Karpas-422 (cell line): ENCODE measurements around the gene CCAR1. TPM values are rescaled to one million over a fixed set of nuclear protein-coding genes. Genes with fewer than 3 reads are reported as not detected.
"Not testable (repeated sequence)": the region's sequence is repeated elsewhere in the genome, so short reads cannot be mapped to it uniquely, and the experiment has no call there.

ENCODE experiments used
- DNase-seq: peaks from one replicate; pipeline ENCODE4 v3.0.0-alpha.2; 2015
- H2AFZ ChIP-seq: fragments of 200-600 bp; sonication (generic); 2 replicates; pipeline ENCODE4 v1.6.1; 2014; ENCODE audit warnings: antibody characterized with exemption, low read length, mixed read lengths
- H3K27ac ChIP-seq: fragments of 200-600 bp; sonication (generic); 2 replicates; pipeline ENCODE4 v1.5.1; 2014; ENCODE audit warnings: mild to moderate bottlenecking, low read length, moderate library complexity
- H3K27me3 ChIP-seq: fragments of 200-600 bp; sonication (generic); 2 replicates; pipeline ENCODE4 v1.6.1; 2014; ENCODE audit warnings: low read length, mixed read lengths
- H3K36me3 ChIP-seq: fragments of 200-600 bp; sonication (generic); 2 replicates; pipeline ENCODE4 v1.6.1; 2014; ENCODE audit warnings: low read length, mixed read lengths; ENCODE audit not compliant: insufficient read depth
- H3K4me1 ChIP-seq: fragments of 200-600 bp; sonication (generic); 2 replicates; pipeline ENCODE4 v1.6.1; 2014; ENCODE audit warnings: mild to moderate bottlenecking, low read length, mixed read lengths
- H3K4me2 ChIP-seq: fragments of 200-600 bp; sonication (generic); 2 replicates; pipeline ENCODE4 v1.6.1; 2014; ENCODE audit warnings: low read length, low read depth, mild to moderate bottlenecking; ENCODE audit not compliant: poor library complexity, severe bottlenecking
- H3K4me3 ChIP-seq: fragments of 200-600 bp; sonication (generic); 2 replicates; pipeline ENCODE4 v1.5.1; 2014; ENCODE audit warnings: mild to moderate bottlenecking, antibody characterized with exemption, low read length, mixed read lengths
- H3K79me2 ChIP-seq: fragments of 200-600 bp; sonication (generic); 2 replicates; pipeline ENCODE4 v1.6.1; 2014; ENCODE audit warnings: mild to moderate bottlenecking, low read length, mixed read lengths
- H3K9ac ChIP-seq: fragments of 200-600 bp; sonication (generic); 2 replicates; pipeline ENCODE4 v1.6.0; 2014; ENCODE audit warnings: low read length
- H3K9me2 ChIP-seq: fragments of 200-600 bp; sonication (generic), shearing (Covaris generic); replicated peaks from 2 replicates; pipeline ENCODE4 v1.6.0; 2014; ENCODE audit warnings: mild to moderate bottlenecking, low read length, moderate library complexity; ENCODE audit not compliant: insufficient read depth
- H3K9me3 ChIP-seq: fragments of 300-700, 200-600 bp; sonication (generic); 2 replicates; pipeline ENCODE4 v1.6.1; 2014; ENCODE audit warnings: low read length, mixed read lengths
- H4K20me1 ChIP-seq: fragments of 200-600 bp; sonication (generic); 2 replicates; pipeline ENCODE4 v1.6.1; 2014; ENCODE audit warnings: mild to moderate bottlenecking, antibody characterized with exemption, low read length, low read depth; ENCODE audit not compliant: insufficient read depth
- total RNA-seq: library from RNA; depleted of rRNA; stranded (reverse); fragments of >200 nt; shearing (Covaris generic); gene quantifications from 2 replicates; pipeline ENCODE4 v1.2.3, GENCODE V29; 2014; ENCODE audit warnings: low replicate concordance

CCAR1 gene
- total RNA-seq, 1 experiment from 2014 or later, result 102 TPM

DNA sequence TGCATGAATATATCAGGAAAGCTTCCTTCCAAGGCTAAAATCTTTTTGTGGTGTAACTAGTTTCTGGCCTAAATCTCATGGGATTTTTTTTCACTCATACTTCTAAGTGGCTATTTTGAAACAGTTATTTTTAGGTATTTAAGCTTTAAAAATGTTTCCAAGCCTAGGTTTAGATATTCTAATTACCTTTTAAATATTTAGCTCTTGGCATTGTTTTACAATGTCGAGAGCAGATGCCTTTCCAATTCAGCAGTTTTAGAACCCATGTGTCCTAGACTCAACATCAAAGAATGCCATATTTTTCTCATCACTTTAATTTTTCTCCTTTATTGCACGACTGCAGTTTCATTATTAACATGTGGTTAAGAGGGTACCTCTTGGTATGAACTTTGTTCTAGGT, 79.2 kb downstream of the CCAR1 start:
- no peak overlapping the region for H2AFZ ChIP-seq
- H3K4me2 ChIP-seq, result no peak overlapping the region
- H3K9ac ChIP-seq, result no peak overlapping the region
- no peaks in the 10 kb centered on the region for H3K27me3 ChIP-seq
- no peak overlapping the region for H3K4me3 ChIP-seq
- peaks cover 8% of the 10 kb centered on the region for H3K4me1 ChIP-seq
- no peak overlapping the region for H3K27ac ChIP-seq
- H3K9me3 ChIP-seq, result no peaks in the 10 kb centered on the region
- no peak for DNase-seq
- no peaks in the 10 kb centered on the region for H3K79me2 ChIP-seq
- H3K9me2 ChIP-seq, result no peaks in the 10 kb centered on the region
- H4K20me1 ChIP-seq, result no peaks in the 10 kb centered on the region
- H3K36me3 ChIP-seq, result peaks cover 3% of the 10 kb centered on the region; the same call in 1 of the 2 replicates

DNA sequence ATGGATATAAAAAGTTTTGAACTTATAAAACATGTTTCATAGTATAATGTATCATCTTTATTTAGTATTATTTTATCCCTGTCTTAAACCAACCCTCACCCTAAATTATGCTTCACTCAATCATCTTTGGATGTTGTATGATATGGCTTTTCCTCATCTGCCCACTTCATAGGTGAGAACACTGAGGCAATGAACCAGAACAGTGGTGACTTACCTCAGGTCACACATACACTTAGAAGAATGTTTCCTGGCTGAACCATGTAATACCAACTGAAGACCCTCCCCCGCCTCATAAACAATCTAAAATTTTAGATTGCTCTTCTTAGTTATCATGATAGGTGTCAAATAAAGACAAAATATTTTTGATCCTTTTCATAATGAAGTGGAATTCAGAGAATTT, 83.7 kb downstream of the CCAR1 start:
- Histone ChIP-seq H3K4me1 (peaks cover 4% of the 10 kb centered on the region; the same call in 1 of the 2 replicates), H3K9me3 (no peaks in the 10 kb centered on the region), H3K79me2 (no peaks in the 10 kb centered on the region), H3K4me3 (no peak overlapping the region), H3K9ac (no peak overlapping the region), H4K20me1 (no peaks in the 10 kb centered on the region), H3K9me2 (no peaks in the 10 kb centered on the region), H3K4me2 (no peak overlapping the region), H3K36me3 (no peaks in the 10 kb centered on the region), H2AFZ (no peak overlapping the region), H3K27me3 (no peaks in the 10 kb centered on the region), H3K27ac (no peak overlapping the region)
- DNase-seq, result no peak

DNA sequence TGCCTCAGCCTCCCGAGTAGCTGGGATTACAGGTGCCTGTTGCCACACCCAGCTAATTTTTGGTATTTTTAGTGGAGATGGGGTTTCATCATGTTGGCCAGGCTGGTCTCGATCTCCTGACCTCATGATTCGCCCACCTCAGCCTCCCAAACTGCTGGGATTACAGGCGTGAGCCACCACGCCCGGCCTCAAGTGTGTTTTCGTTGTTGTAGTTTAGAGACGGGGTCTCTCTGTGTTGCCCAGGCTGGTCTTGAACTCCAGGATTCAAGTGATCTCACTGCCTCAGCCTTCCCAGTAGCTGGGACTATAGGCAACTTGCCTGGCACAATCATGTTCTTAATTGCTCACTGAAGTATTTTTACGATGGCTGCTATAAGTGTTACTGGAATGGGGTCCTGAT, 89.8 kb downstream of the CCAR1 start:
- H3K4me1 ChIP-seq, H3K27ac ChIP-seq, H3K79me2 ChIP-seq, H3K36me3 ChIP-seq, H3K9me3 ChIP-seq, H2AFZ ChIP-seq, H4K20me1 ChIP-seq, H3K4me2 ChIP-seq, H3K4me3 ChIP-seq, DNase-seq, H3K9ac ChIP-seq, H3K27me3 ChIP-seq, H3K9me2 ChIP-seq: not testable (repeated sequence)

GRCh38 chr10:68811314-68812009, 90.4 kb downstream of the CCAR1 start:
- Histone ChIP-seq H3K27me3 (no peaks in the 10 kb centered on the region), H3K9me3 (no peaks in the 10 kb centered on the region), H4K20me1 (no peaks in the 10 kb centered on the region), H3K36me3 (no peaks in the 10 kb centered on the region), H2AFZ (no peak overlapping the region), H3K79me2 (no peaks in the 10 kb centered on the region), H3K4me3 (no peak overlapping the region), H3K27ac (no peak overlapping the region), H3K4me1 (no peaks in the 10 kb centered on the region), H3K4me2 (no peak overlapping the region), H3K9ac (no peak overlapping the region), H3K9me2 (no peaks in the 10 kb centered on the region)
- no peak for DNase-seq

DNA sequence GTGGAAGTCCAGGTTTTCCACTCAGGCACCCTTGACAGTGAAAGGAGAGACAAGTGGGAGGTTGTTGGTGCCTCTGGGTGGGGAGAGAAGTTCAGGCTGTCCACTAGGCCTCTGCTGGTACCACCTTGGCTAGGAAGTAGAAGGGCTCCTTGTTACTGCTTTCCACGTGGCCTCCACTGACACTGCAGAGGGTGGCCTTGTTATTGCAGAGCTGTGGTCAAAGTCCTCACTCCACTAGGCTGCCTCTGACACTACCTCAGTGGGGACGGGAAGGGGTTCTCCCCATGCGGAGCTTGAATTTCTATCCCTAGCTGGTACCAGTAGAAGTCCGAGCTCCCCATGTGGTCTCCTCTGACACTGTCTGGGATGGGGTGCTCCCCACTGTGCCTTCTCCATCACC, 91.4 kb downstream of the CCAR1 start:
- no peak overlapping the region for H3K4me3 ChIP-seq
- H3K9ac ChIP-seq, result no peak overlapping the region
- H3K4me2 ChIP-seq, result no peak overlapping the region
- H2AFZ ChIP-seq, result no peak overlapping the region
- H3K27me3 ChIP-seq, result no peaks in the 10 kb centered on the region
- no peak for DNase-seq
- no peak overlapping the region for H3K27ac ChIP-seq
- no peaks in the 10 kb centered on the region for H3K4me1 ChIP-seq
- no peaks in the 10 kb centered on the region for H3K79me2 ChIP-seq
- no peaks in the 10 kb centered on the region for H4K20me1 ChIP-seq
- H3K9me2 ChIP-seq, result no peaks in the 10 kb centered on the region
- no peaks in the 10 kb centered on the region for H3K36me3 ChIP-seq
- no peaks in the 10 kb centered on the region for H3K9me3 ChIP-seq

- H3K36me3 ChIP-seq, result no peaks in the 10 kb centered on the region
- no peaks in the 10 kb centered on the region for H3K79me2 ChIP-seq
- no peaks in the 10 kb centered on the region for H3K9me3 ChIP-seq
- no peaks in the 10 kb centered on the region for H4K20me1 ChIP-seq
- H3K4me1 ChIP-seq, result no peaks in the 10 kb centered on the region
- H3K9ac ChIP-seq, result no peak overlapping the region
- no peak overlapping the region for H3K4me2 ChIP-seq
- no peaks in the 10 kb centered on the region for H3K9me2 ChIP-seq
- H3K27ac ChIP-seq, result no peak overlapping the region
- no peaks in the 10 kb centered on the region for H3K27me3 ChIP-seq
- H2AFZ ChIP-seq, result no peak overlapping the region
- no peak for DNase-seq
- no peak overlapping the region for H3K4me3 ChIP-seq
These were observed 92.5 kb downstream of the CCAR1 start for GRCh38 chr10:68813559-68813958.

DNA sequence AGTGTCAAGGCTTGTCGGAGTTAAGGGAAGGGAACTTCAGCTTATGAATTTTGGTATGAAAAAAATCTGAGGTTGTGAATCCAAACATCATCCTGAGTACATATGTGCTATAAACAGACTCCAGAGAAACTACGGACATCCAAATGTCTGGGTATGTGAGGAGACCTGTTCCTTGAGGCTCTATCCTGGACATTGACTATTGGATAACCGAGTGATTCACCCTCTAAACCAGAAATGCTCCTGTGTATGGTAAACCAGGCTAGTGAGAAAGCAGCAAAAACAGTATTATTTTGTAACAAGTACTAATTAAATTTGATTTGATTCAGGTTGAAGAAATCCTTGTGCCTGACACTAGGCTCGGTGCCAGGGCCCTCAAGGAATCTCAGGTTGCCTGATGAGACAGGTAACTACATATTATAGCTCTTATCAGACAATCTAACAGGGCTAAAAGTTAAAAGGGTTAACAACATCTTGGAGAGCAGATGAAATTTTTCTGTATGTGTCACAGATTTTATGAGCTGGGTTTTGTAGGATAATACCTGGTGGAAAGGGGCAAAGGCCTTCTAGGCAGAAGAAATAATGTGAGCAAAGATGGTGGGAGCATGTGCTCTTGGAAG, 95.9 kb downstream of the CCAR1 start:
- H3K36me3 ChIP-seq, result no peaks in the 10 kb centered on the region
- H3K4me1 ChIP-seq, result no peaks in the 10 kb centered on the region
- no peak overlapping the region for H2AFZ ChIP-seq
- no peaks in the 10 kb centered on the region for H4K20me1 ChIP-seq
- H3K79me2 ChIP-seq, result no peaks in the 10 kb centered on the region
- no peak for DNase-seq
- no peaks in the 10 kb centered on the region for H3K9me2 ChIP-seq
- no peak overlapping the region for H3K27ac ChIP-seq
- no peaks in the 10 kb centered on the region for H3K27me3 ChIP-seq
- H3K9me3 ChIP-seq, result no peaks in the 10 kb centered on the region
- no peak overlapping the region for H3K4me3 ChIP-seq
- no peak overlapping the region for H3K4me2 ChIP-seq
- H3K9ac ChIP-seq, result no peak overlapping the region

DNA sequence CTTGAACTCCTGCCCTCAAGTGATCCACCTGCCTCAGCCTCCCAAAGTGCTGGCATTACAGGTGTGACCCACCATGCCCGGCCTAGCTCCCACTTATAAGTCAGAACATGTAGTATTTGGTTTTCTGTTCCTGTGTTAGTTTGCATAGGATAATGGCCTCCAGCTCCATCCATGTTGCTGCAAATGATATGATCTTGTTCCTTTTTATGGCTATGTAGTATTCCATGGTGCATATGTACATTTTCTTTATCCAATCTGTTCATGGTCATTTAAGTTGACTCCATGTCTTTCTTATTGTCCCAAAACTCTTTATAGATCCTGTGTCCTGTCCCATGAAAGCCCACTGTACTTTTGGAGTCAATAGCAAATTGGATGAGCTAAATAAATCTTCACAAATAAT, 99.3 kb downstream of the CCAR1 start:
- not testable (repeated sequence) for H3K9ac ChIP-seq, H3K4me2 ChIP-seq, H3K4me3 ChIP-seq, H2AFZ ChIP-seq, H4K20me1 ChIP-seq, H3K79me2 ChIP-seq, H3K36me3 ChIP-seq, H3K4me1 ChIP-seq, H3K27me3 ChIP-seq, DNase-seq, H3K9me2 ChIP-seq, H3K27ac ChIP-seq, H3K9me3 ChIP-seq
